ENCODE data around the gene SLC19A2.

The SLC19A2 gene

GRCh38 chr1:169427081-169427641 is 58.6 kb downstream of the SLC19A2 start, which contains the start of gene CCDC181:
Gene CCDC181 (minus strand): TSS chr1:169427474. CDS start chr1:169424927, 2,547 bp downstream.
- no peak within 1 kb of the TSS for H3K27ac ChIP-seq
- DNase-seq (ENCODE audit: low read depth, low spot score), result no peak

DNA sequence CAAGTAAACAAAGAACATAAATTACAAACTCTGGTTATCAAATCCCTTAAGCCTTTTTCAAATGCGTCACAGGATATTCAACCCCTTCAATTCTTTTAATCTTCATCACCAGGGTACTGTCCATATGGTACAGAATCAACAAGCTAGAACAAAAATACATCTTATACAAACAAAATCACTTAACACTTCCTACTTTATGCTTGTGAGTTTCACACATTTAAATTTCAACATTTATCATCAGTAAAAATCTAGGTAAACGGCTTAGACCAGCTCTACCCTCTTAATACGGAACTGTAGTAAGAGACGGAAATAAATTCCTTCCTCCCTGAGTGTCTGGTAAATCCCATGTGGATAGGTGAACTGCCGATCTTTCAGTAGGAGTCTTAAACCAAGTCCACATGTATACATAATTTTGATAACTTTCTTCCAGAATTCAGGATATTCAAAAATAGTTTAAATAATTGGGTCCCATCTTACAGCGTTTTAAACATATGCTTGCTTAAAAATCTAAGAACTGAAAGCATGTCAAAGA is 59.5 kb downstream of the SLC19A2 start:
- no peak for DNase-seq (ENCODE audit: low read depth, low spot score)
- no peak overlapping the region for H3K27ac ChIP-seq

- no peak overlapping the region for H3K27ac ChIP-seq
- DNase-seq (ENCODE audit: low read depth, low spot score), result no peak
These were observed 64.4 kb downstream of the SLC19A2 start for GRCh38 chr1:169421309-169421708.

DNA sequence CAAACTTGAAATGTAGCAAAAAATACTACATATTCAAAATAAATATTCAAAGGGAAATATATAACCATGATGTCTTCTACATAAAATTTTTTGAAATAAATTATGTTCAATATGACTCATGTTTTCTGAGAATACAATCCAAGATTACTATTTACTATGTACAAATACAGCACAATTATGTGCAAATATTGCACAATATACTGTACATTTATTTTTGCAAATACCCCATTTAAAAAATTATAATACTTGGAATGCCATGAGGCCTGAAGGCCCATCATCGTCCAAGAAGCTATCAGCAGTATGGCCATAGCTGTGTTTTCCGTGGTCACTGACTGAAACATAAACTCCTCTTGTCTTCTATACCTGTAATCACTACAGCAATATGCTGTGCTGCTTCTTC is 70.8 kb downstream of the SLC19A2 start:
- no peak overlapping the region for H3K27ac ChIP-seq
- DNase-seq (ENCODE audit: low read depth, low spot score), result no peak
